IPS DF 4.7 (cell line): Measurements from ENCODE around the gene GPR39.

Experiments used
- DNase-seq: peaks from one replicate; pipeline ENCODE4 v3.0.0-alpha.2; 2013; ENCODE audit warnings: low spot score; ENCODE audit errors: extremely low read depth

GPR39 gene

GRCh38 chr2:132597831-132598230, 181.2 kb downstream of the GPR39 start:
- no peak for DNase-seq

- DNase-seq = no peak
These were observed 181.9 kb downstream of the GPR39 start for GRCh38 chr2:132598536-132598935.

GRCh38 chr2:132599556-132599955, 183.0 kb downstream of the GPR39 start:
- no peak for DNase-seq

- DNase-seq = no peak
These were observed 188.0 kb downstream of the GPR39 start for GRCh38 chr2:132604561-132604960.

GRCh38 chr2:132605236-132606180, 188.9 kb downstream of the GPR39 start:
- no peak for DNase-seq

- DNase-seq = no peak
These were observed 190.0 kb downstream of the GPR39 start for GRCh38 chr2:132606649-132607048.

- no peak for DNase-seq
These were observed 191.0 kb downstream of the GPR39 start for GRCh38 chr2:132607426-132608090.

GRCh38 chr2:132608311-132608710, 191.7 kb downstream of the GPR39 start:
- DNase-seq = no peak

GRCh38 chr2:132609101-132609890, 192.7 kb downstream of the GPR39 start:
- DNase-seq = no peak

- DNase-seq = no peak
These were observed 195.1 kb downstream of the GPR39 start for GRCh38 chr2:132611719-132612118.

- DNase-seq = no peak
These were observed 198.9 kb downstream of the GPR39 start for GRCh38 chr2:132615329-132616085.

GRCh38 chr2:132617989-132618388, 201.4 kb downstream of the GPR39 start:
- no peak for DNase-seq

GRCh38 chr2:132618734-132619133, 202.1 kb downstream of the GPR39 start:
- no peak for DNase-seq

- no peak for DNase-seq
These were observed 203.5 kb downstream of the GPR39 start for GRCh38 chr2:132620115-132620514.

- DNase-seq = no peak
These were observed 204.7 kb downstream of the GPR39 start for GRCh38 chr2:132621131-132621875.

GRCh38 chr2:132623096-132623839, 206.7 kb downstream of the GPR39 start:
- no peak for DNase-seq

- no peak for DNase-seq
These were observed 210.9 kb downstream of the GPR39 start for GRCh38 chr2:132627536-132627935.

GRCh38 chr2:132632000-132632649, 215.5 kb downstream of the GPR39 start:
- DNase-seq = no peak

- no peak for DNase-seq
These were observed 217.0 kb downstream of the GPR39 start for GRCh38 chr2:132633635-132634034.
